ENCODE data around the gene ARFIP1.

The ARFIP1 gene

GRCh38 chr4:152875261-152875660, 95.5 kb downstream of the ARFIP1 start:
- no peak overlapping the region for H3K4ac ChIP-seq (ENCODE audit: low read length)
- H3K14ac ChIP-seq (ENCODE audit: low read length), result no peak overlapping the region
- H3K23ac ChIP-seq (ENCODE audit: low read depth, low read length, poor library complexity), result no peak overlapping the region
- no peak for DNase-seq (ENCODE audit: low spot score)
- H3K18ac ChIP-seq (ENCODE audit: low read length), result no peak overlapping the region
- no peak overlapping the region for H2AFZ ChIP-seq (ENCODE audit: low read length)
- no peak overlapping the region for H2BK5ac ChIP-seq (ENCODE audit: low read length)
- H3K27ac ChIP-seq (replicated peaks; ENCODE audit: low read length), result no peak overlapping the region
- H3K9me3 ChIP-seq (replicated peaks in 1 of 2; ENCODE audit: control insufficient read depth in 2 of 2, insufficient read depth in 1 of 2, low read depth in 1 of 2, low read length in 2 of 2), result peaks cover 3 to 32% of the 10 kb centered on the region in 2 donors
- H3K9ac ChIP-seq (ENCODE audit: low read depth, low read length, poor library complexity), result no peak overlapping the region
- no peak overlapping the region for H4K8ac ChIP-seq (ENCODE audit: low read depth, low read length)
- no peak overlapping the region for H2BK120ac ChIP-seq (ENCODE audit: low read depth, low read length)
- no peak overlapping the region for H3K4me2 ChIP-seq (ENCODE audit: insufficient read depth, low read length, poor library complexity, severe bottlenecking)
- H2BK15ac ChIP-seq (ENCODE audit: low read length), result no peak overlapping the region
- H4K91ac ChIP-seq (ENCODE audit: low read depth, low read length, poor library complexity), result no peak overlapping the region
- peaks cover 2 to 59% of the 10 kb centered on the region in 2 donors for H3K36me3 ChIP-seq (replicated peaks in 1 of 2; ENCODE audit: control insufficient read depth in 2 of 2, insufficient read depth in 2 of 2, low read length in 2 of 2)
- H3K4me3 ChIP-seq (ENCODE audit: low read length in 2 of 2), result no peak overlapping the region
- no peak overlapping the region for H2AK5ac ChIP-seq (ENCODE audit: low read depth, low read length)
- H3K4me1 ChIP-seq (ENCODE audit: control insufficient read depth in 2 of 2, insufficient read depth in 1 of 2, low read depth in 1 of 2, low read length in 2 of 2), result no peaks in the 10 kb centered on the region
- no peaks in the 10 kb centered on the region for H3K27me3 ChIP-seq (ENCODE audit: control insufficient read depth in 3 of 3, insufficient read depth in 3 of 3, low read depth in 1 of 3, low read length in 3 of 3)
- H3K79me1 ChIP-seq (ENCODE audit: low read depth, low read length), result no peaks in the 10 kb centered on the region
- H2BK12ac ChIP-seq (ENCODE audit: low read length), result no peak overlapping the region

- Histone ChIP-seq H2BK12ac (ENCODE audit: low read length) (no peak overlapping the region), H4K91ac (ENCODE audit: low read depth, low read length, poor library complexity) (no peak overlapping the region), H3K4me2 (ENCODE audit: insufficient read depth, low read length, poor library complexity, severe bottlenecking) (no peak overlapping the region), H2BK120ac (ENCODE audit: low read depth, low read length) (no peak overlapping the region), H3K27me3 (ENCODE audit: control insufficient read depth in 3 of 3, insufficient read depth in 3 of 3, low read depth in 1 of 3, low read length in 3 of 3) (no peaks in the 10 kb centered on the region), H4K8ac (ENCODE audit: low read depth, low read length) (no peak overlapping the region), H3K4me1 (ENCODE audit: control insufficient read depth in 2 of 2, insufficient read depth in 1 of 2, low read depth in 1 of 2, low read length in 2 of 2) (no peaks in the 10 kb centered on the region), H2BK5ac (ENCODE audit: low read length) (no peak overlapping the region), H3K14ac (ENCODE audit: low read length) (no peak overlapping the region), H2AFZ (ENCODE audit: low read length) (no peak overlapping the region), H3K79me1 (ENCODE audit: low read depth, low read length) (no peaks in the 10 kb centered on the region), H3K9me3 (replicated peaks in 1 of 2; ENCODE audit: control insufficient read depth in 2 of 2, insufficient read depth in 1 of 2, low read depth in 1 of 2, low read length in 2 of 2) (peaks cover 3 to 32% of the 10 kb centered on the region in 2 donors), H3K4ac (ENCODE audit: low read length) (no peak overlapping the region), H3K18ac (ENCODE audit: low read length) (no peak overlapping the region), H2BK15ac (ENCODE audit: low read length) (no peak overlapping the region), H3K36me3 (replicated peaks in 1 of 2; ENCODE audit: control insufficient read depth in 2 of 2, insufficient read depth in 2 of 2, low read length in 2 of 2) (peaks cover 2 to 54% of the 10 kb centered on the region in 2 donors), H2AK5ac (ENCODE audit: low read depth, low read length) (no peak overlapping the region), H3K23ac (ENCODE audit: low read depth, low read length, poor library complexity) (no peak overlapping the region), H3K4me3 (ENCODE audit: low read length in 2 of 2) (no peak overlapping the region), H3K9ac (ENCODE audit: low read depth, low read length, poor library complexity) (no peak overlapping the region), H3K27ac (replicated peaks; ENCODE audit: low read length) (no peak overlapping the region)
- WGBS, 2 donors (ENCODE audit: extremely low coverage in 2 of 2, insufficient read length in 2 of 2, insufficient replicate concordance in 1 of 2), result no CpG with 5 or more reads among the region's 1 CpG
- DNase-seq (ENCODE audit: low spot score), result no peak
Measured at GRCh38 chr4:152877868-152878267, 98.1 kb downstream of the ARFIP1 start.

GRCh38 chr4:152880263-152880662, 100.5 kb downstream of the ARFIP1 start:
- no peak for DNase-seq (ENCODE audit: low spot score)
- Histone ChIP-seq H3K4me1 (ENCODE audit: control insufficient read depth in 2 of 2, insufficient read depth in 1 of 2, low read depth in 1 of 2, low read length in 2 of 2) (peaks cover 0 to 8% of the 10 kb centered on the region in 2 donors), H3K23ac (ENCODE audit: low read depth, low read length, poor library complexity) (no peak overlapping the region), H2BK15ac (ENCODE audit: low read length) (no peak overlapping the region), H3K36me3 (replicated peaks in 1 of 2; ENCODE audit: control insufficient read depth in 2 of 2, insufficient read depth in 2 of 2, low read length in 2 of 2) (peaks cover 3 to 41% of the 10 kb centered on the region in 2 donors), H3K18ac (ENCODE audit: low read length) (no peak overlapping the region), H4K8ac (ENCODE audit: low read depth, low read length) (no peak overlapping the region), H2AFZ (ENCODE audit: low read length) (no peak overlapping the region), H3K9me3 (replicated peaks in 1 of 2; ENCODE audit: control insufficient read depth in 2 of 2, insufficient read depth in 1 of 2, low read depth in 1 of 2, low read length in 2 of 2) (peaks cover 3 to 27% of the 10 kb centered on the region in 2 donors), H3K4ac (ENCODE audit: low read length) (no peak overlapping the region), H2BK12ac (ENCODE audit: low read length) (no peak overlapping the region), H2BK5ac (ENCODE audit: low read length) (no peak overlapping the region), H3K79me1 (ENCODE audit: low read depth, low read length) (no peaks in the 10 kb centered on the region), H3K27ac (replicated peaks; ENCODE audit: low read length) (no peak overlapping the region), H2BK120ac (ENCODE audit: low read depth, low read length) (no peak overlapping the region), H4K91ac (ENCODE audit: low read depth, low read length, poor library complexity) (no peak overlapping the region), H3K4me2 (ENCODE audit: insufficient read depth, low read length, poor library complexity, severe bottlenecking) (no peak overlapping the region), H3K14ac (ENCODE audit: low read length) (no peak overlapping the region), H3K27me3 (ENCODE audit: control insufficient read depth in 3 of 3, insufficient read depth in 3 of 3, low read depth in 1 of 3, low read length in 3 of 3) (no peaks in the 10 kb centered on the region), H2AK5ac (ENCODE audit: low read depth, low read length) (no peak overlapping the region), H3K4me3 (ENCODE audit: low read length in 2 of 2) (no peak overlapping the region), H3K9ac (ENCODE audit: low read depth, low read length, poor library complexity) (no peak overlapping the region)
- WGBS, 2 donors (ENCODE audit: extremely low coverage in 2 of 2, insufficient read length in 2 of 2, insufficient replicate concordance in 1 of 2), result 100% methylated on average over 1 of the region's 2 CpGs; no CpG with 5 or more reads in 1 of the 2 donors

- H3K36me3 ChIP-seq (replicated peaks in 1 of 2; ENCODE audit: control insufficient read depth in 2 of 2, insufficient read depth in 2 of 2, low read length in 2 of 2), result peaks cover 3 to 27% of the 10 kb centered on the region in 2 donors
- H2AFZ ChIP-seq (ENCODE audit: low read length), result no peak overlapping the region
- H3K9me3 ChIP-seq (replicated peaks in 1 of 2; ENCODE audit: control insufficient read depth in 2 of 2, insufficient read depth in 1 of 2, low read depth in 1 of 2, low read length in 2 of 2), result peaks cover 2 to 12% of the 10 kb centered on the region in 2 donors
- no peak overlapping the region for H3K27ac ChIP-seq (replicated peaks; ENCODE audit: low read length)
- no peak overlapping the region for H3K18ac ChIP-seq (ENCODE audit: low read length)
- H3K23ac ChIP-seq (ENCODE audit: low read depth, low read length, poor library complexity), result no peak overlapping the region
- no peak overlapping the region for H2BK120ac ChIP-seq (ENCODE audit: low read depth, low read length)
- no peak overlapping the region for H2BK12ac ChIP-seq (ENCODE audit: low read length)
- H2BK15ac ChIP-seq (ENCODE audit: low read length), result no peak overlapping the region
- H3K4me2 ChIP-seq (ENCODE audit: insufficient read depth, low read length, poor library complexity, severe bottlenecking), result no peak overlapping the region
- H2BK5ac ChIP-seq (ENCODE audit: low read length), result no peak overlapping the region
- H3K79me1 ChIP-seq (ENCODE audit: low read depth, low read length), result no peaks in the 10 kb centered on the region
- H3K4me1 ChIP-seq (ENCODE audit: control insufficient read depth in 2 of 2, insufficient read depth in 1 of 2, low read depth in 1 of 2, low read length in 2 of 2), result peaks cover 0 to 10% of the 10 kb centered on the region in 2 donors
- no peak overlapping the region for H2AK5ac ChIP-seq (ENCODE audit: low read depth, low read length)
- no peak overlapping the region for H4K91ac ChIP-seq (ENCODE audit: low read depth, low read length, poor library complexity)
- H3K4me3 ChIP-seq (ENCODE audit: low read length in 2 of 2), result no peak overlapping the region
- H3K9ac ChIP-seq (ENCODE audit: low read depth, low read length, poor library complexity), result no peak overlapping the region
- WGBS, 2 donors (ENCODE audit: extremely low coverage in 2 of 2, insufficient read length in 2 of 2, insufficient replicate concordance in 1 of 2), result no CpG with 5 or more reads among the region's 1 CpG
- no peaks in the 10 kb centered on the region for H3K27me3 ChIP-seq (ENCODE audit: control insufficient read depth in 3 of 3, insufficient read depth in 3 of 3, low read depth in 1 of 3, low read length in 3 of 3)
- DNase-seq (ENCODE audit: low spot score), result no peak
- no peak overlapping the region for H3K14ac ChIP-seq (ENCODE audit: low read length)
- H3K4ac ChIP-seq (ENCODE audit: low read length), result no peak overlapping the region
- no peak overlapping the region for H4K8ac ChIP-seq (ENCODE audit: low read depth, low read length)
Measured at GRCh38 chr4:152881974-152882373, 102.2 kb downstream of the ARFIP1 start.

Data from neuronal stem cell (in vitro differentiated cells).